Neural crest cell (in vitro differentiated cells): ENCODE results near the gene C1QC. TPM values are rescaled to one million over a fixed set of nuclear protein-coding genes. Genes with fewer than 3 reads are reported as not detected.

Experiments used
- DNase-seq: peaks from one replicate; pipeline ENCODE4 v3.0.0; 2021; ENCODE audit warnings: low read depth, mixed read lengths, low spot score
- H3K27ac Mint-ChIP-seq: one replicate; pipeline ENCODE4 v1.8.0; 2021; ENCODE audit warnings: mild to moderate bottlenecking, mixed read lengths; ENCODE audit not compliant: unreplicated experiment
- H3K27me3 Mint-ChIP-seq: 2 replicates; pipeline ENCODE4 v1.8.0; 2021; ENCODE audit warnings: low read depth, mild to moderate bottlenecking, mixed read lengths
- H3K36me3 Mint-ChIP-seq: 2 replicates; pipeline ENCODE4 v1.8.0; 2021; ENCODE audit warnings: low read depth, mild to moderate bottlenecking, mixed read lengths
- H3K4me1 Mint-ChIP-seq: 2 replicates; pipeline ENCODE4 v1.8.0; 2021; ENCODE audit warnings: mixed read lengths
- H3K4me3 Mint-ChIP-seq: one replicate; pipeline ENCODE4 v1.8.0; 2021; ENCODE audit warnings: mild to moderate bottlenecking, mixed read lengths
- H3K9me3 Mint-ChIP-seq: 2 replicates; pipeline ENCODE4 v1.8.0; 2021; ENCODE audit warnings: mixed read lengths
- CTCF ChIP-seq: fragments of 200-600 bp; sonication (generic); conservative IDR thresholded peaks from 2 replicates; pipeline ENCODE4 v1.5.0; 2021; ENCODE audit warnings: antibody characterized with exemption, mild to moderate bottlenecking
- total RNA-seq: library from RNA; stranded (reverse); gene quantifications from 2 replicates; pipeline ENCODE4 v1.2.1, GENCODE V29; 2021

The C1QC gene
- total RNA-seq, 1 donor from 2014 or later, result not detected

DNA sequence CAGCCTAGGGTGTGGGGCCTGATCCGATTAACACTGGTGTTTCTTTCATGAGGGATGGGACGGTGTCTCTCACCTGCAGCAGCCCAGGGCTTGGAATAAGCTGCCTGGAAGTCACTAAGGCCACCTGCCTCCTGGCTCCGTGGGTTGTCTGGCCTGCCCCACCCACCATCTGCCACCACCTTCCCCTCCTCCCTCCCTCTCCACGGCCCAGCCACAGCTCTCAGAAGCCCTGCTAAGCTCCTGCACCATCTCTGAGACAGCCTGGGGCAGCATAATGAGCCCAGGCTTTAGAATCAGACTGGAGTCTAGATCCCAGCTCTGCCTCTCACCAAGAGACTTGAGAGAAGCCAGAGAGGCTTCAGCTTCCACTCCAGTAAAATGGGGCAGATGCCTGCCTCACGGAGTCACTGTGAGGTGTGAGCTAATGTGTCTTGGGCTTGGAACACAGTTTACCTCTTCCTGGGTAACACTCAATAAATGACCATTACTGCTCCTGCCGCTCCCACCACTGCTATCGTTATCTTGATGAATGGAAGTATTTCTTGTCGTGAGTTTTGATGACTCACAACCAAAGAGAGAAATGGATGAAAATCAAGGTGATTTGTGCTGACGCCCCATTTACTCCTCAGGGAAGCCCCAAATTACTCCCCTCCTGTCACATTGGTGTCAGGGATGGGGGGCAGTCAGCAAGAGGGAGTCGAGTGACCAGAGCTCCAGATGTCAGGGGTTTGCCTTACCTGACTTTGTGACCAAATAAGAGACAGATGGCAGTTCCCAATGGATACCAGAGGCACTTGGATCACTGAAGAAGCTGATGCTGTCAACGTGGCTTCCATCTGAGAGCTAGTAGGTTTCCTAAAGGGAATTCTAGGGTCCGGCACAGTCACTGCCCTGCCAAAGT lies 30.5 kb upstream of the C1QC start:
- no peak for TF ChIP-seq CTCF
- H3K4me3 Mint-ChIP-seq, result no peak overlapping the region
- H3K4me1 Mint-ChIP-seq, result no peaks in the 10 kb centered on the region
- no peak for DNase-seq
- H3K27ac Mint-ChIP-seq, result no peak overlapping the region
- H3K27me3 Mint-ChIP-seq, result peaks cover 97% of the 10 kb centered on the region
- no peaks in the 10 kb centered on the region for H3K36me3 Mint-ChIP-seq
- no peaks in the 10 kb centered on the region for H3K9me3 Mint-ChIP-seq

DNA sequence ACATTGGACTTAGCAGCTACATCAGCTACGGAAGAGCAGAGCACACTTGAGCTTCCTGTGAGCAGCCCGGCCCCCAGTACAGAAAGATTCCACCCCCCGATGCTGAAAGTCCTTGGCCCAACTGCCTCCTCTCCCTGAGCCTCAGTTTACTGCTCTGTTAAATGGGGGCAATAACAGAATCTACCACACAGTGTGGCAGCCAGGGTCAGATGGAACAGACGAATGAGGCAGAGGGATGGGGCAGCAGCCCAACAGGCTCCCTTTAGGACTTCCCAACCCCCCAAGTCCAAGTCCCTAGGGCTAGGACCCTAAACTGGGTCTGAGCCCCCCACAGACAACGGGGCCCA lies 29.9 kb upstream of the C1QC start:
- no peak overlapping the region for H3K4me3 Mint-ChIP-seq

GRCh38 chr1:22613951-22614350 lies 29.5 kb upstream of the C1QC start:
- Mint-ChIP-seq H3K27me3 (peaks cover 95% of the 10 kb centered on the region), H3K9me3 (no peaks in the 10 kb centered on the region), H3K36me3 (no peaks in the 10 kb centered on the region), H3K4me3 (no peak overlapping the region), H3K4me1 (no peaks in the 10 kb centered on the region), H3K27ac (no peak overlapping the region)
- no peak for TF ChIP-seq CTCF
- no peak for DNase-seq

More for the DNA sequence above, 29.9 kb upstream of the C1QC start:
- Mint-ChIP-seq H3K27ac (no peak overlapping the region), H3K4me1 (no peaks in the 10 kb centered on the region), H3K9me3 (no peaks in the 10 kb centered on the region), H3K27me3 (peaks cover 95% of the 10 kb centered on the region), H3K36me3 (no peaks in the 10 kb centered on the region)
- no peak for DNase-seq
- no peak for TF ChIP-seq CTCF

GRCh38 chr1:22615886-22616285 lies 27.5 kb upstream of the C1QC start:
- no peaks in the 10 kb centered on the region for H3K9me3 Mint-ChIP-seq
- peaks cover 89% of the 10 kb centered on the region for H3K27me3 Mint-ChIP-seq
- no peak overlapping the region for H3K4me3 Mint-ChIP-seq
- H3K4me1 Mint-ChIP-seq, result no peaks in the 10 kb centered on the region
- H3K36me3 Mint-ChIP-seq, result no peaks in the 10 kb centered on the region
- DNase-seq, result no peak
- no peak overlapping the region for H3K27ac Mint-ChIP-seq
- no peak for TF ChIP-seq CTCF

DNA sequence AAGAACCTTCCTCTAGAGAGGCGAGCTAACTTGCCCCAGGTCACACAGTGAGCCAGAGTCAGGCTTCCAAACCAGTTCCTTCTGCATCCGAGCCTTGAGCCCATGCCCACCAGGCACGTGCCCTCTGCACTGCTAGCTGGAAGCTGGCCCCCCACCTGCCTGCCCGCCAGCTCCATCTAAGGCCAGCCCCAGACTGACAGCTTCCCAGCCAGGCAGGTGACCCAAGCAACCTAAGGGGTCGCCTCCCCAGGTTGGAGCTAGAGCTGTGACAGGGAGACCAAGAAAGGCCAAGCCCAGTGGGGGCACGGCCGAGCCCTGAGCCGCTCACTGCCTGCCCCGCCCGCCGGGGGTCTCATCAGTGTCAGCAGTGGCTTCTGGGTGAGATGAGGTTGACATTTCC lies 26.9 kb upstream of the C1QC start:
- H3K27ac Mint-ChIP-seq, result no peak overlapping the region
- H3K36me3 Mint-ChIP-seq, result no peaks in the 10 kb centered on the region
- no peak for TF ChIP-seq CTCF
- H3K27me3 Mint-ChIP-seq, result peaks cover 88% of the 10 kb centered on the region
- DNase-seq, result no peak
- H3K9me3 Mint-ChIP-seq, result no peaks in the 10 kb centered on the region
- H3K4me3 Mint-ChIP-seq, result no peak overlapping the region
- H3K4me1 Mint-ChIP-seq, result no peaks in the 10 kb centered on the region
